ENCODE data around the gene DOCK2. TPM values are rescaled to one million over a fixed set of nuclear protein-coding genes. Genes with fewer than 3 reads are reported as not detected.

Gene DOCK2
- total RNA-seq, 1 experiment from 2014 or later: 4.6 TPM

DNA sequence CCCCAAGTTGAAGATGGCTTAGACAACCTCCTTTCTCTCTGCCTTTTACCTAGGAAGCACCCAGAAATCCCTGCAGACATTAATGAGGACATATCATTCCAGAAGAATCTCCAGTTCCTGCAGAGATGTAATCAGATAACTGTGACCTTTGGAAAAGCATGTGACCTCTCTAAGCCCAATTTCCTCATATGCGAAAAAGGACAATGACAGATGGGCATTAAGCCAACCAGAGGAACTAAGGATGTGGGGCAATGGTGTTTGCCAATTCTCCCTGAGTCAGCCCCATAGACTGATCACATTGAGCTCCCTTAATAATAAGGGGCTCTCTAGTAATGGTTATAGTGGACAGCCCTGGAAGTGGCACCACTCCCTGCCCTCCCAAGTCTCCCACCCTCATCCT is 458.6 kb downstream of the DOCK2 start:
- Mint-ChIP-seq H3K36me3 (peaks cover 5% of the 10 kb centered on the region), H3K27ac (no peak overlapping the region), H3K27me3 (ENCODE audit: low read depth) (peaks cover 5% of the 10 kb centered on the region; the same call in 1 of the 2 replicates), H3K4me3 (no peak overlapping the region), H3K4me1 (peaks cover 8% of the 10 kb centered on the region), H3K9me3 (peaks cover 7% of the 10 kb centered on the region)
- ATAC-seq (no peak), DNase-seq (ENCODE audit: low spot score) (no peak)
- TF ChIP-seq, protein P1, sequence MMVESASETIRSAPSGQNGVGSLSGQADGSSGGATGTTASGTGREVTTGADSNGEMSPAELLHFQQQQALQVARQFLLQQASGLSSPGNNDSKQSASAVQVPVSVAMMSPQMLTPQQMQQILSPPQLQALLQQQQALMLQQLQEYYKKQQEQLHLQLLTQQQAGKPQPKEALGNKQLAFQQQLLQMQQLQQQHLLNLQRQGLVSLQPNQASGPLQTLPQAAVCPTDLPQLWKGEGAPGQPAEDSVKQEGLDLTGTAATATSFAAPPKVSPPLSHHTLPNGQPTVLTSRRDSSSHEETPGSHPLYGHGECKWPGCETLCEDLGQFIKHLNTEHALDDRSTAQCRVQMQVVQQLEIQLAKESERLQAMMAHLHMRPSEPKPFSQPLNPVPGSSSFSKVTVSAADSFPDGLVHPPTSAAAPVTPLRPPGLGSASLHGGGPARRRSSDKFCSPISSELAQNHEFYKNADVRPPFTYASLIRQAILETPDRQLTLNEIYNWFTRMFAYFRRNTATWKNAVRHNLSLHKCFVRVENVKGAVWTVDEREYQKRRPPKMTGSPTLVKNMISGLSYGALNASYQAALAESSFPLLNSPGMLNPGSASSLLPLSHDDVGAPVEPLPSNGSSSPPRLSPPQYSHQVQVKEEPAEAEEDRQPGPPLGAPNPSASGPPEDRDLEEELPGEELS (CRISPR knock-in tag; IDR thresholded peaks at IDR 0.05): no peak
- TF ChIP-seq PRRX2 (CRISPR knock-in tag; IDR thresholded peaks at IDR 0.05) (no peak), TEAD1 (CRISPR knock-in tag; IDR thresholded peaks at IDR 0.05) (no peak), RORB (CRISPR knock-in tag; IDR thresholded peaks at IDR 0.05) (no peak), CREB1 (CRISPR knock-in tag; IDR thresholded peaks at IDR 0.05) (no peak), ZNF317 (CRISPR knock-in tag; IDR thresholded peaks at IDR 0.05; ENCODE audit: borderline replicate concordance, low read depth) (no peak), MYBL2 (CRISPR knock-in tag; IDR thresholded peaks at IDR 0.05) (no peak), NR3C1 (CRISPR knock-in tag; conservative IDR thresholded peaks at IDR 0.05; ENCODE audit: low read depth) (no peak), ZNF396 (CRISPR knock-in tag; IDR thresholded peaks at IDR 0.05; ENCODE audit: borderline replicate concordance) (no peak), ZNF219 (CRISPR knock-in tag; IDR thresholded peaks at IDR 0.05; ENCODE audit: borderline replicate concordance) (no peak)
- TF ChIP-seq, protein P2, sequence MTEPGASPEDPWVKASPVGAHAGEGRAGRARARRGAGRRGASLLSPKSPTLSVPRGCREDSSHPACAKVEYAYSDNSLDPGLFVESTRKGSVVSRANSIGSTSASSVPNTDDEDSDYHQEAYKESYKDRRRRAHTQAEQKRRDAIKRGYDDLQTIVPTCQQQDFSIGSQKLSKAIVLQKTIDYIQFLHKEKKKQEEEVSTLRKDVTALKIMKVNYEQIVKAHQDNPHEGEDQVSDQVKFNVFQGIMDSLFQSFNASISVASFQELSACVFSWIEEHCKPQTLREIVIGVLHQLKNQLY (CRISPR knock-in tag; IDR thresholded peaks at IDR 0.05): no peak
- TF ChIP-seq, protein P3, sequence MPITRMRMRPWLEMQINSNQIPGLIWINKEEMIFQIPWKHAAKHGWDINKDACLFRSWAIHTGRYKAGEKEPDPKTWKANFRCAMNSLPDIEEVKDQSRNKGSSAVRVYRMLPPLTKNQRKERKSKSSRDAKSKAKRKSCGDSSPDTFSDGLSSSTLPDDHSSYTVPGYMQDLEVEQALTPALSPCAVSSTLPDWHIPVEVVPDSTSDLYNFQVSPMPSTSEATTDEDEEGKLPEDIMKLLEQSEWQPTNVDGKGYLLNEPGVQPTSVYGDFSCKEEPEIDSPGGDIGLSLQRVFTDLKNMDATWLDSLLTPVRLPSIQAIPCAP (CRISPR knock-in tag; IDR thresholded peaks at IDR 0.05): no peak
- TF ChIP-seq, protein P4, sequence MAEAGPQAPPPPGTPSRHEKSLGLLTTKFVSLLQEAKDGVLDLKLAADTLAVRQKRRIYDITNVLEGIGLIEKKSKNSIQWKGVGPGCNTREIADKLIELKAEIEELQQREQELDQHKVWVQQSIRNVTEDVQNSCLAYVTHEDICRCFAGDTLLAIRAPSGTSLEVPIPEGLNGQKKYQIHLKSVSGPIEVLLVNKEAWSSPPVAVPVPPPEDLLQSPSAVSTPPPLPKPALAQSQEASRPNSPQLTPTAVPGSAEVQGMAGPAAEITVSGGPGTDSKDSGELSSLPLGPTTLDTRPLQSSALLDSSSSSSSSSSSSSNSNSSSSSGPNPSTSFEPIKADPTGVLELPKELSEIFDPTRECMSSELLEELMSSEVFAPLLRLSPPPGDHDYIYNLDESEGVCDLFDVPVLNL (CRISPR knock-in tag; IDR thresholded peaks at IDR 0.05; ENCODE audit: borderline replicate concordance, low read depth): no peak
- TF ChIP-seq, protein P5, sequence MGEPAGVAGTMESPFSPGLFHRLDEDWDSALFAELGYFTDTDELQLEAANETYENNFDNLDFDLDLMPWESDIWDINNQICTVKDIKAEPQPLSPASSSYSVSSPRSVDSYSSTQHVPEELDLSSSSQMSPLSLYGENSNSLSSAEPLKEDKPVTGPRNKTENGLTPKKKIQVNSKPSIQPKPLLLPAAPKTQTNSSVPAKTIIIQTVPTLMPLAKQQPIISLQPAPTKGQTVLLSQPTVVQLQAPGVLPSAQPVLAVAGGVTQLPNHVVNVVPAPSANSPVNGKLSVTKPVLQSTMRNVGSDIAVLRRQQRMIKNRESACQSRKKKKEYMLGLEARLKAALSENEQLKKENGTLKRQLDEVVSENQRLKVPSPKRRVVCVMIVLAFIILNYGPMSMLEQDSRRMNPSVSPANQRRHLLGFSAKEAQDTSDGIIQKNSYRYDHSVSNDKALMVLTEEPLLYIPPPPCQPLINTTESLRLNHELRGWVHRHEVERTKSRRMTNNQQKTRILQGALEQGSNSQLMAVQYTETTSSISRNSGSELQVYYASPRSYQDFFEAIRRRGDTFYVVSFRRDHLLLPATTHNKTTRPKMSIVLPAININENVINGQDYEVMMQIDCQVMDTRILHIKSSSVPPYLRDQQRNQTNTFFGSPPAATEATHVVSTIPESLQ (CRISPR knock-in tag; IDR thresholded peaks at IDR 0.05): no peak
- TF ChIP-seq, protein P6, sequence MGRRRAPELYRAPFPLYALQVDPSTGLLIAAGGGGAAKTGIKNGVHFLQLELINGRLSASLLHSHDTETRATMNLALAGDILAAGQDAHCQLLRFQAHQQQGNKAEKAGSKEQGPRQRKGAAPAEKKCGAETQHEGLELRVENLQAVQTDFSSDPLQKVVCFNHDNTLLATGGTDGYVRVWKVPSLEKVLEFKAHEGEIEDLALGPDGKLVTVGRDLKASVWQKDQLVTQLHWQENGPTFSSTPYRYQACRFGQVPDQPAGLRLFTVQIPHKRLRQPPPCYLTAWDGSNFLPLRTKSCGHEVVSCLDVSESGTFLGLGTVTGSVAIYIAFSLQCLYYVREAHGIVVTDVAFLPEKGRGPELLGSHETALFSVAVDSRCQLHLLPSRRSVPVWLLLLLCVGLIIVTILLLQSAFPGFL (CRISPR knock-in tag; IDR thresholded peaks at IDR 0.05; ENCODE audit: borderline replicate concordance): no peak
- ChIA-PET CTCF (interaction anchor here (2.6 kb wide), 1 partner anchor 88 kb away, joined by 10 read pairs; no protein-coding TSS in a partner anchor), POLR2A (no interaction called here)

DNA sequence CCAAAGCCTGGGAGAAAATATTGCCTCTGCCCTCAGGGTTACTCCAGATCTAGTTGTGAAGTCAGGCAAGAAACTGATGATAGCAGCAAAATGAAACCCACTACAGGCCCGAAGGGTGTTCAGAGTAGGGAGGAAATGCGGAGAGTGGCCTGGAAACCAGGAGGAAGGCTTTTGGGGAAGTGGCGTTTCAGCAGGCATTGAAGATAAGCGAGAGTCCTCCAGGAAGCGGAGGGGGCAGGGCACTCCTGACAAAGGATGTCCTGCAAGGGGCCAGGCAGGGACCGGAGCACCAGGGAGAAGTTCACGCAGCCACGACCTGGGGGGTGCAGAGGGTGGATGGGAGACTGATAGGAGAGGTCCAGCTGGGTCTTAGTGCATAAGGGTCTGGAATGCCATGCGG is 460.9 kb downstream of the DOCK2 start:
- H3K27ac Mint-ChIP-seq: no peak overlapping the region
- TF ChIP-seq, protein P7, sequence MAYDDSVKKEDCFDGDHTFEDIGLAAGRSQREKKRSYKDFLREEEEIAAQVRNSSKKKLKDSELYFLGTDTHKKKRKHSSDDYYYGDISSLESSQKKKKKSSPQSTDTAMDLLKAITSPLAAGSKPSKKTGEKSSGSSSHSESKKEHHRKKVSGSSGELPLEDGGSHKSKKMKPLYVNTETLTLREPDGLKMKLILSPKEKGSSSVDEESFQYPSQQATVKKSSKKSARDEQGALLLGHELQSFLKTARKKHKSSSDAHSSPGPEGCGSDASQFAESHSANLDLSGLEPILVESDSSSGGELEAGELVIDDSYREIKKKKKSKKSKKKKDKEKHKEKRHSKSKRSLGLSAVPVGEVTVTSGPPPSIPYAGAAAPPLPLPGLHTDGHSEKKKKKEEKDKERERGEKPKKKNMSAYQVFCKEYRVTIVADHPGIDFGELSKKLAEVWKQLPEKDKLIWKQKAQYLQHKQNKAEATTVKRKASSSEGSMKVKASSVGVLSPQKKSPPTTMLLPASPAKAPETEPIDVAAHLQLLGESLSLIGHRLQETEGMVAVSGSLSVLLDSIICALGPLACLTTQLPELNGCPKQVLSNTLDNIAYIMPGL (CRISPR knock-in tag; IDR thresholded peaks at IDR 0.05): no peak
- TF ChIP-seq, protein P6 (CRISPR knock-in tag; IDR thresholded peaks at IDR 0.05; ENCODE audit: borderline replicate concordance): no peak
- CTCF ChIA-PET: interaction anchor here (1.2 to 3.5 kb wide), 3 partner anchors 13 to 118 kb away, joined by 4 to 16 read pairs (median 10); no protein-coding TSS in a partner anchor
- no peak overlapping the region for H3K4me3 Mint-ChIP-seq
- DNase-seq (ENCODE audit: low spot score) (no peak), ATAC-seq (no peak)
- POLR2A ChIA-PET: no interaction called here
- H3K4me1 Mint-ChIP-seq: peaks cover 8% of the 10 kb centered on the region
- peaks cover 5% of the 10 kb centered on the region; the same call in 1 of the 2 replicates for H3K27me3 Mint-ChIP-seq (ENCODE audit: low read depth)
- H3K36me3 Mint-ChIP-seq: peaks cover 5% of the 10 kb centered on the region
- peaks cover 7% of the 10 kb centered on the region for H3K9me3 Mint-ChIP-seq

All from WTC11 (cell line).